Vagina (tissue), 2 donors: Measurements from ENCODE around the gene DYNC1I1.
A peak's percentile ranks its signal among the peaks of the same experiment; 100 is the strongest.

ENCODE experiments used
- POLR2A ChIP-seq, 2 donors: fragments of 450-650 bp; IDR thresholded peaks; one replicate each; pipeline ENCODE4 v1.6.1; 2017; ENCODE audit warnings: antibody characterized with exemption in 2 of 2, mild to moderate bottlenecking in 2 of 2, moderate library complexity in 2 of 2
- TF ChIP-seq, protein P1 (sequence below), 3 experiments: fragments of 450-650 bp in 2 of 3; fragments of 200-600 bp in 1 of 3; sonication (generic) in 1 of 3; IDR thresholded peaks; one replicate each; pipeline ENCODE4 v1.5.1; 2017 to 2019; ENCODE audit warnings: antibody characterized with exemption in 3 of 3, mild to moderate bottlenecking in 2 of 3, moderate library complexity in 2 of 3

DNA sequence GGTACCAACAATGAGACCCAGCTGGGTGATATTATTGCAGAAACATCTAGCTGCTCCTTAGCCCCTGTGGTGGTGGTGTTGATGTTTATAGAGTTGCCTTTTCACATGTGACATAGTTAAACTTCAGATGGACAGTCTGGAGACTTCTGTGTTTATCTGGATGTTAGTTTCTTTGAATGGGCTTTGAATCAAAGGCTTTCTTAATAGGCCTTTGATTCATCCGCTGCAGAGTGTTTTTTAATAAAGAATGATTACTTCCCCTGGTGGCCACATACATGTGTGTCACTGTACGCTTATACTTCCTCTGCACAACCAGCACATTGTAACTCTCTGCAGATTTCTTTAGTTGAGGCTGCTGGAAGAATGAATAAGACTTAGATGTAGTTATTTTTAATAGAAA lies 221.0 kb downstream of the DYNC1I1 start:
- TF ChIP-seq, protein P1, sequence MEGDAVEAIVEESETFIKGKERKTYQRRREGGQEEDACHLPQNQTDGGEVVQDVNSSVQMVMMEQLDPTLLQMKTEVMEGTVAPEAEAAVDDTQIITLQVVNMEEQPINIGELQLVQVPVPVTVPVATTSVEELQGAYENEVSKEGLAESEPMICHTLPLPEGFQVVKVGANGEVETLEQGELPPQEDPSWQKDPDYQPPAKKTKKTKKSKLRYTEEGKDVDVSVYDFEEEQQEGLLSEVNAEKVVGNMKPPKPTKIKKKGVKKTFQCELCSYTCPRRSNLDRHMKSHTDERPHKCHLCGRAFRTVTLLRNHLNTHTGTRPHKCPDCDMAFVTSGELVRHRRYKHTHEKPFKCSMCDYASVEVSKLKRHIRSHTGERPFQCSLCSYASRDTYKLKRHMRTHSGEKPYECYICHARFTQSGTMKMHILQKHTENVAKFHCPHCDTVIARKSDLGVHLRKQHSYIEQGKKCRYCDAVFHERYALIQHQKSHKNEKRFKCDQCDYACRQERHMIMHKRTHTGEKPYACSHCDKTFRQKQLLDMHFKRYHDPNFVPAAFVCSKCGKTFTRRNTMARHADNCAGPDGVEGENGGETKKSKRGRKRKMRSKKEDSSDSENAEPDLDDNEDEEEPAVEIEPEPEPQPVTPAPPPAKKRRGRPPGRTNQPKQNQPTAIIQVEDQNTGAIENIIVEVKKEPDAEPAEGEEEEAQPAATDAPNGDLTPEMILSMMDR (IDR thresholded peaks at IDR 0.05) = peak in 1 of 3 experiments; percentile 17
- no peak for TF ChIP-seq POLR2A (IDR thresholded peaks at IDR 0.05)
